Measurements from ENCODE around the gene SMAD2.
A peak's percentile ranks its signal among the peaks of the same experiment; 100 is the strongest.

Gene SMAD2

DNA sequence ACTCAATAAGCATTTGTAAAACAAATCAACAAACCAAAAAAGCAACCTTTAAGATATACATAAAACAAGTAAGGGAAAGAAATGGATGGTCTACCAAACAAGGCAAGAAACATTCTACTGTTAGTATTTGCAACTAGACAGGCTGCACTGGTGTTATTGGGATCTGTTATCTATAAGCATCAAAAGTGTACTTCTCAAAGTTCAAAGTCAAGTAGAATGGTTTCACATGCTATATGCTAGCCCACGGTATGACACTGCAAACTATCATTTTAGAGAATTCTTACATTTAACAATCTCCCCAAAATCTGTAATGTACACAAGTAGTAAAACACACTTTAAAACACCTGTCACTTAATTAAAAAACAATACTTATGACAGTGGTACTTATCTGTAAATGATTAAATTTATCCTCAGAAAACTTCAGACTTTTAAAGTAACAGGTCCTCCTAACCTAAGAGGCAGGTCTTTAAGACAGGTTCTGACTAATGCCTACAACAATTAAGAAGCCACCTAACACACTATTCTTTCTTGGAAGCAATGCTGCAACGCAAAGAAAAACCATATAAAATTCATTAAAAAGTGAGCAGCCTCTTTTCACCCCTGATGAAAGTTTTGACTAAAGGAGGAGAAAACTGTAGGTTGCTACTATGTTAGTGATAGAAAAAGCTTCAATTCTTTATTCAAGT, 34.8 kb downstream of the SMAD2 start:
- DNase-seq (ENCODE audit: low spot score): no peak

DNA sequence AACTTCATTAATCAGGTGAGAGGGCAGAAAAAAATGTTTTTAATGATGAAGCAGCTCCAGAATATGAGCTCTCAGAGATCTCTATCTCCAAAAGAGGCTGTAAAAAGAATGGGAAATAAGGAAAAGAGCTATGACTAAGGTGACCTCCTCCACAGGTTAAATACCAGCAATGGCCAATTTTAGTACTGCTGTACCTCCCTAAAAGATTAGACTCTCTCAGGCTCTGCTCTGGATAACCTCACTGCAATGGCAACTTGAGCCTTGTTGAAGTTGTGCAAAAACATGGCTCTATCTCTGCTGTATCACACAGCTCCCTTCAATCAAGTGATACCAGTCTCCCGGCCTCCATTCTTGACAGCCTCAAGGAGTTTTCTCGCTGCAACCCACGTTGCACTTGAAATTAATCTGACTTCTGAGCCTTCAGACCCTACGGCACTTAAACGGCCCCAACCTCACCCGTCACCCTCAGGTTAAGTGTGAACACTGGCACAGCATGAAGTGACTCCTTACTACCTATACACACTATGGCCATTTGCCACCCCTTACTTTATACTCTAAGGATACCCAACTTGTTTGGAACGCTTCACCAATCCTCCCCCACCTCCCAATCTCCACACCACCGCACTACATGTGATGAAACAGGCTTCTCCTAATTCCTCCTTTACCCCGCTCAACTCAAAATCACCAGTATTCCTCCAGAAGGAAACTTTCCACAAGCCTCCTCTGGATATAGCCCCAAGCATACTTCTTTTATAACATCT, 36.3 kb downstream of the SMAD2 start:
- DNase-seq (ENCODE audit: low spot score): no peak

DNA sequence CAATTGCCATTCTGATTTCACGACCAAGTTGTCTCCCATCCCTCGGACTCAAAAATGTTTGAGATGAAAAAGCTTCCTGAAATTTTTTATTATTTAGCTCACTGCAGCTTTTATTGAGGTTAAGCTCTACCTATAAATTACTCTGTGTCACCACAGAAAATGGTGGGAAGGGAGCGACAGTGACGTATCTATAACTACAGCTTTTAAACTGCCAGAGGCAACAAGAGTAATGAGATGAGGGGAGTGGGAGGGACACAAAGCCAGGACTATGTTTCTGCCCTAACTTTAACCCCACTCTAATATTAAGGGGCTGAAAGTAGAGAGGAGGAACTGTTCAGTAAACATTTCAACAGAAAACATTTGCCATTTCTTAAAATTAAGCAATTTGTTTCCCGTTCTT, 37.4 kb downstream of the SMAD2 start:
- no peak for DNase-seq (ENCODE audit: low spot score)

DNA sequence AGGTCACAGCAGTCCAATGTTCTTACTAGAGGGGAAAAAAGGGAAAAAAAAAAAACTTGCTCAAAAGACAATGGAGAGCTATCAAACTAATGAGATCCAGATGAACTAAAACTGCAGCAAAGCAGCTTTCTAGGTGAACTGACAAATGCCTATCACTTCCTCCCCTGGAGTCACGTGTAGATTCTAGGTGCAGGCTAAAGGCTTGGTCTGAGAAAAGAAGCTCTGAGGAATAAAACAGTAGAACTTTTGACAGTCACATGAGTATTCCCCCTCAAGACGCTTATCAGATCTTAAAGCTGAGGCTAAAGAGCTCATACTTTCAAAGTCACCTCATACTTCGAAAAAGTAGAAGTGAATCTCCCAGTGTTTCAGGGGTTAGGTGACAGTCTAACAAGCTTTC, 42.3 kb downstream of the SMAD2 start:
- no peak for DNase-seq (ENCODE audit: low spot score)

DNA sequence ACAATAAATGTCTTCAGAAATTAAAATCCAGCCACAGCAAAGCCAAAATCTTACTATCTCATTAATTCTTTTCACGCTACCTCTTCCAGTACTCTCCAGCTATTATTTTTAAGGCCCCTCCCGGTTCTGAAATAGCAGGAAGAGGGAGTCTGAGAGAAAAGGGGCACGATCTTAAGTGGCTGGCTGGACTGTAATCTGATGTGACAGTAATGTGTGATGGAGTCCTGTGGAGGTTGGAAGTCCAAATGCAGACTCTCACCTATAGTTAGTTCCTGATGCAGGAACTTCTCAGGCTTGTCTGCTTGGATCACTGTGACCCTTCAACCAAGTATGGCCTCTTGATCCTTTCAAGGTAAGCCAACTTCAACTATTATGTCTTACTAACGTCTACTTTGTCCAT, 43.2 kb downstream of the SMAD2 start:
- no peak for DNase-seq (ENCODE audit: low spot score)

DNA sequence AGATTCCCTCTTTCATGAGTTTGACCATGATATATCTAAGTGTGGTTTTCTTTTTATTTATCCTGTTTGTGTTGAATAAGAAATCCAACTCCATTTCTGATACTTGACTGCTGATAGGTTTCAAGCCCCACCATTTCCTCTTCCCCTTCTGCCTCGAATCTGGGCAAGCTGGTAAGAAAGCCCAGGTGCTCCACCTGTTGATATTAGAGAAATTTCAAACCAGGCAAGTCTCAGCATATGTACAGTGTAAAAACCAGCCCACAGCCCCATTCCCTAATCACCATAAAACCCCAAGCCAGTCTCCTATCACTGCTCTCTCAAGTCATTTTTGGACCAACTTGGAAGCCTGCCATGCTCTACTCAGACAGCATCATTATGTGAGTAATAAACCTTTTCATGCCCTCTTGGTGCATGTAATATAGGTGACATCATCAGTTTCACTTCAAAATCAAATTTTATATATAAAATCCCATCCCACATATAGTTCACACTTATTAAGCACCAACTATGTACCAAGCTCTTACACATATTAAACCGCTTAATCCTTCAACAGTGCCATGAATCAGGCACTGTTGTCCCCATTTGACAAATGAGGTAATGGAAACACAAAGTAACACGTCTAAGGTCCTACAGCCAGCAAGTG, 46.6 kb downstream of the SMAD2 start:
- DNase-seq (ENCODE audit: low spot score): peak; percentile 3

- DNase-seq (ENCODE audit: low spot score): no peak
Observed at GRCh38 chr18:47882641-47883040, 47.8 kb downstream of the SMAD2 start.

DNA sequence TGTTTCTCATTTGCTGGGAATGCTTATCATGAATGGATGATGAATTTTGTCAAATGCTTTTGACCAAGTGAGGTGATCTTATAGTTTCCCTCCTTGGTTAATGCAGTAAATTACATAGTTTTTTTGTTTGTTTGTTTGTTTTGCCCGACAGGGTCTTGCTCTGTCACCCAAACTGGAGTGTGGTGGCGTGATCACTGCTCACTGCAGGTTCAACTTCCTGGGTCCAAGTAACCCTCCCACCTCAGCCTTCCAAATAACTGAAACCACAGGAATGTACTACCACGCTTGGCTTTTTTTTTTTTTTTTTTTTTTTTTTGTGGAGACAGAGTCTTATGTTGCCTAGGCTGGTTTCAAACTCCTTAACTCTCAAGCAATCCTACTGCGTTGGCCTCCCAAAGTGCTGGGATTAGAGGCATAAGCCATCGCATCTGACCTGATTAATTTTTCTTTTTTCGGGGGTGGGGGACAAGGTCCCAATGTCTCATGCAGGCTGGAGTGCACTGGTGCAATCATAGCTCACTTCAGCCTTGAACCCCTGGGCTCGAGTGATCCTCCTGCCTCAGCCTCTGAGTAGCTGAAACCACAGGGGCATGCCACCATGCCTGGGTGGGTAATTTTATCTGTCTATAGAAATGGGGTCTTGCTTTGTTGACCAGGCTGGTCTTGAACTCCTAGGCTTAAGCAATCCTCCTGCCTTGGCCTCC, 48.6 kb downstream of the SMAD2 start:
- DNase-seq (ENCODE audit: low spot score): no peak

DNA sequence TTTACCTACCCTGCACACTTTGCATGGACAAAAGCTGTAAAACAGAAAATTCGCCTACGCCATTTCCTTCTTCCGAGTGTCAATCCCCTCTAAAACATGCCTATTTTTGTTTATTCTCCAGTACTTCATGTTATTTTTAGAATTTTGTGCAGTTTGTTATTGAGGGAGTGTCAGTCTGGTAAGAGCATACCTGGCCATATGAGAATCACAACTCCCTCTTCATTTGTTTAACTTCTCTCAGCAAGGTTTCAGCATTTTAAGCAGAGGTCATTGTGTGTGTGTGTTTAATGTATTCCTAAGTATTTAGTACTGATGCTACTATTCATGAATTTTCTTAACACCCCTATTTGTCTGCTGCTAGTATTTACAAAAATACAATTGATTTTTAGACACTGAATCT, 49.4 kb downstream of the SMAD2 start:
- no peak for DNase-seq (ENCODE audit: low spot score)

GRCh38 chr18:47877892-47878291, 52.6 kb downstream of the SMAD2 start:
- no peak for DNase-seq (ENCODE audit: low spot score)

DNA sequence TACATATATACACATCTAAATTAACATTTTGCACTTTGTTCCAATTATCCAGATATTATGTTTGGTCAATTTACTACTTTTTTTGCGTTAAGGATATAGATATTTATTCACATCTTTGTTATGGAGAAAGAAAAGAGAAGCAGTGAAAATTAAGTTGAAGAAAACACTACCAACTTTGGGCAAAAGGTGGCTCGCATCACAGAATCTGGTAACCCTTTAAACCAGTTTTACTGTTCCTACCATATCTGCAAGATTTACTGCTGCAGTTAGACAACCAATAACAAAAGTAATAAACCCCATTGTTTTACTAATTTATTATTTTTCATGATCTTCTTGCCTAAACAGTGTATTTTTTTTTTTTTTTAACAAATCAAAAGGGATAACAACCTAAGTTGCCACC, 53.6 kb downstream of the SMAD2 start:
- no peak for DNase-seq (ENCODE audit: low spot score)

DNA sequence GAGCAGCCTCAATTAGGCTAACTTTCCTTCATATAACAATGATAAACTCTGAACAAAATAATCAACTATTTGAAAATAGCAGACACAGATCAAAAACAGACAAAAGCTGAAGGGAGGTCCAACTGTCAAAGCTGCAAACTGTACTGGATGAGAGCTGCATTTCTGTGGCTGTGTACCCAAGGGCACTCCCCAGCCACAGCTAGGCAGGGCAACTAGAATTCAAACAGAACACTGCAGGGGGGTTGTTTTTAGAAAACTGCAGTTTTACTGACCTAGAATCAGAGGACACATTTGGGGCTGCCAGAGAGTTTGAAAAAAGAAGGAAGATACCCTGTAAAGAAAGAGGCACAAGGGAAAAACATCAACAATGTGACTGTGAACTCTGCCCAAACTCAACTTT, 56.8 kb downstream of the SMAD2 start:
- no peak for DNase-seq (ENCODE audit: low spot score)

- no peak for DNase-seq (ENCODE audit: low spot score)
Observed at GRCh38 chr18:47872426-47872825, 58.0 kb downstream of the SMAD2 start.

DNA sequence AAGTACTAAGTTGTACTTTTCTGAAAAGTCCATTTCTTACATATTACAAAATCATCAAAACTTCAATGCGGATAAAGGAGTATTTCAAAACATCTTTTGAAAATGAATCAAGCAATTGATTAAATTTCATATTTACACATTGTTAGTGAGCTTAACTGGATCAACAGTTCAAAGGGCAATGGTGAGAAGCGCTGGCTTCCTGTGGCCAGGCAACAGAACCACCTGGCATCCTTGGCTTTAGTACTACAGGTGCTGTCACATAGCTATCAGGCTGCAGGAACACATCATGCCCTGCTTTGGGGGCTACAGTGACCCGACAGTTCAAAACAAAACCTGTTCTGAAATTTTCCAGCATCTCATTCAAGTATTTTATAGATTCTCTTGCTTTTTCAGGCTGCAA, 59.2 kb downstream of the SMAD2 start:
- no peak for DNase-seq (ENCODE audit: low spot score)

DNA sequence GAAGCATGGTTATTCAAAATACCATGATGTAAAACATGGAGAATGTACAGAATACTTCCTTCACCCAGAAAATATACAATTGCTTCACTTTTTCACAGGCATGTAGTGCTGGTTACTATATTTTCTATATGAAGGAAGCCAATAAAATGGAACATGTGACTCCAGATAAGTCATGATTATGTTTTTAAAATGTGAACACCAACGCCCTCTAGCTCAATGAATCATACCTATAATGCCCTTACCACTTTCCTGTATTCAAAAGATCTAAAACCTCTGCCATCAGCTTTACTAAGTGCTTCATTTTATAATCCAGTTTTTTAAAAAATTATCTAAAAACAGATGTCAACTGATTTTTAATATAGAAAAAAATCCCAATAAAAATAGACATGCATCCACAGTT, 59.9 kb downstream of the SMAD2 start:
- no peak for DNase-seq (ENCODE audit: low spot score)

DNA sequence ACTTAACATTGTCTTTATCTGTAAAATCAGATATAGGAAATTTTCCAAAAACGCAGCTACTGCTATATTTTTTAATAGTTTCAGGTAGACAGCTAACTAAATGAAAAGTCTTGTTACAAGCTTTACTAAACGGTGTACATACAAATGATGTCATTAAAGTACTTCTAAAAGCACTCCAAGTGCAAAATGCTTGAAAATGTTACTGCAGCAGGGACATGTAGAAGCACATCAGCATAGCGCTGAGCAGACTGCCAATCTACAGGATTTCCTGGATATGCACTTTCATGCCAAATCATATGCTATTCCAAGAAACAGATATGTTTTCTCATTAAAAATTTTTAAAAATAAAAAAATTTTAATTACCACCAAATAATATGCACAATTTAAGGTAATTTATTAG, 61.7 kb downstream of the SMAD2 start:
- DNase-seq (ENCODE audit: low spot score): no peak

DNA sequence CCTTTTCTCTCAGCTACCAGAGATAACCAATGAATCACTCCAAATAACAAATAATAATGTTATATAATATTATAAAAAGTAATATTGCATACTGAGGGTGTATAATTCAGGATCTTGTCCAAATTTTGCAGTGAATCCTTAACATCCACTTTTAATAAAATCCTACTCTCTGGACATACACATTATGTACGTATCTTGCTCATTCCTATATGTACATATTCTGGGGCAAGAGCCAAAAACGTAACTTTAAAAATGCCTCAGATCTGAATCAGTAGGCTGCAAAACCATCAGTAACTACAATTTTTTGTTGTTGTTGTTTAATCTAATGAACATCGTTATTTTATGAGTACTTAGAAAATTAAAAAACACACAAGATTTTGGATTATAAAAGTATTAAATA, 65.3 kb downstream of the SMAD2 start:
- no peak for DNase-seq (ENCODE audit: low spot score)

DNA sequence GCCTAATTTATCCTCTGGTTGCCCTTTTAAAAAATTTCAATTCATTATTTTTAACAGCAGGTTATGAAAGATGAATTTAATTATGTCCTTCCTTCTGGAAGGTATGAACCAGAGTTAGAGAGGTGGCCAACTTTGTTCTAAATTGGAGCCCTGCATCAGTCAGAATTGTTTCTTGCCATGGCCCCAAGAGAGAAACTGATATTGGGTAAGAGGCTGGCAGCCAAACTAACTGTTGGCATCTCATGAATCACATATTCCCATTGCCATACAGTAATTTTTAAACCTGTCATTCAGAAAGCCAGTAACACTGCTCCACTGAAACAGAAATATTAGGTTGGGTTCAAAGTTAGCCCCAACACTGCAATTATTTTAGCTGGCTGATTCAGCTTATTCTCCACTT, 67.4 kb downstream of the SMAD2 start:
- no peak for DNase-seq (ENCODE audit: low spot score)

DNA sequence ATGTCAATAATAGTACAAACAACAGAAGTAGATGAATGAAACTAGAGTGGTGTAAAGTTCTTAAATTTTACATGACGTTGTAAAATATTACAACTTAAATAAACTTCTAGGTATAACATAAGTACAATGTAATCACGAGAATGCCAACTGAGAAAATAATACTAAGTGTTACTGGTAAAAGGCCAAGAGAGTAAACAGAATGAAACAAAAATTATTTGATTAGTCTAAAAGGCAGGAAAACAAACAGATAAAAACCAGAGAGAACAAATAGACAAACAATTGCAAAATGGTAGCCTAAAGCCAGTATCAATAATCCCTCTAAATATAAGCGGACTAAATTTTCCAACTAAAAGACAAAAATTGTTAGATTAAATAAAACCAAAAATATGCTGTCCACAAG, 71.9 kb downstream of the SMAD2 start:
- no peak for DNase-seq (ENCODE audit: low spot score)

DNA sequence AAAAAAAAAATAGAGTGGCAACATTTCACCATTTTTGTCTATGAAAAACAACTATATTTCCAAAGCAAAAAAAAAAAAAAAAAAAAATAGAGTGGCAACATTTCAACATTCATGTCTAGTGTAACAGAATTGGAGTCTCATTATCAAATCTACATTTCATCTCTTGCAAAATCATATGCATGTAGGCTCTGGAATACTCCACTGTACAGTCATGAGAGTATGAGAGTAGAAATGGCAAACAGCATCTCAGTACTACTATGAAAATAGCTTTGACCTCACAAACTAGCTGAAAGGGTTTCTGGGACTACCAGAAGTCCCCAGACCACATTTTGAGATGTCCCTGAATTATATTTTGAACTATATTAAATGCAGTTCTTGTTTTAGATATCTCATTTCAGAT, 82.8 kb downstream of the SMAD2 start:
- DNase-seq (ENCODE audit: low spot score): no peak

- no peak for DNase-seq (ENCODE audit: low spot score)
Observed at GRCh38 chr18:47846431-47846830, 84.0 kb downstream of the SMAD2 start.

- DNase-seq (ENCODE audit: low spot score): no peak
Observed at GRCh38 chr18:47844828-47845498, 85.5 kb downstream of the SMAD2 start.

Data from kidney capillary endothelial cell (primary cell).